RCC 7860 (cell line): ENCODE measurements around the gene OTOF.

Experiments
- DNase-seq: peaks from one replicate; pipeline ENCODE4 v3.0.0-alpha.2; 2015; ENCODE audit warnings: low spot score
- FAIRE-seq: peaks from 2 replicates; lab custom pipeline; 2012; peaks lifted over from hg19 to GRCh38; lab: Jason Lieb, UNC

The OTOF gene

GRCh38 chr2:26477911-26478253, at the start of gene OTOF:
OTOF (minus strand) TSS chr2:26478124.
- FAIRE-seq, result no peak
- no peak for DNase-seq

GRCh38 chr2:26526589-26526988, 48.7 kb upstream of the OTOF start:
- FAIRE-seq (no peak), DNase-seq (no peak)

- DNase-seq (no peak), FAIRE-seq (no peak)
Observed at GRCh38 chr2:26526105-26526504, 48.2 kb upstream of the OTOF start.

- FAIRE-seq (no peak), DNase-seq (no peak)
Observed at GRCh38 chr2:26523750-26524149, 45.8 kb upstream of the OTOF start.

GRCh38 chr2:26522751-26523171, 44.8 kb upstream of the OTOF start:
- no peak for FAIRE-seq
- DNase-seq, result no peak

- DNase-seq (no peak), FAIRE-seq (no peak)
Observed at GRCh38 chr2:26522325-26522724, 44.4 kb upstream of the OTOF start.

GRCh38 chr2:26521913-26522180, 43.9 kb upstream of the OTOF start:
- no peak for FAIRE-seq
- no peak for DNase-seq

- FAIRE-seq, result no peak
- DNase-seq, result no peak
Observed at GRCh38 chr2:26521054-26521912, 43.4 kb upstream of the OTOF start.

GRCh38 chr2:26520148-26520449, 42.2 kb upstream of the OTOF start:
- FAIRE-seq (no peak), DNase-seq (no peak)

GRCh38 chr2:26519396-26520147, 41.6 kb upstream of the OTOF start:
- FAIRE-seq, result no peak

GRCh38 chr2:26516781-26517180, 38.9 kb upstream of the OTOF start:
- no peak for DNase-seq

More at GRCh38 chr2:26519396-26520147, 41.6 kb upstream of the OTOF start:
- DNase-seq, result no peak

GRCh38 chr2:26516246-26516645, 38.3 kb upstream of the OTOF start:
- no peak for FAIRE-seq
- DNase-seq, result no peak

More at GRCh38 chr2:26516781-26517180, 38.9 kb upstream of the OTOF start:
- no peak for FAIRE-seq

- no peak for DNase-seq
- FAIRE-seq, result no peak
Observed at GRCh38 chr2:26515771-26516170, 37.8 kb upstream of the OTOF start.

- FAIRE-seq, result no peak
- no peak for DNase-seq
Observed at GRCh38 chr2:26514045-26514444, 36.1 kb upstream of the OTOF start.

GRCh38 chr2:26513261-26513660, 35.3 kb upstream of the OTOF start:
- FAIRE-seq, result no peak

GRCh38 chr2:26511466-26511865, 33.5 kb upstream of the OTOF start:
- FAIRE-seq (no peak), DNase-seq (no peak)

More at GRCh38 chr2:26513261-26513660, 35.3 kb upstream of the OTOF start:
- no peak for DNase-seq

GRCh38 chr2:26510344-26510973, 32.5 kb upstream of the OTOF start:
- no peak for DNase-seq
- no peak for FAIRE-seq

- no peak for DNase-seq
- no peak for FAIRE-seq
Observed at GRCh38 chr2:26509141-26509540, 31.2 kb upstream of the OTOF start.

- no peak for FAIRE-seq
- DNase-seq, result no peak
Observed at GRCh38 chr2:26507932-26508331, 30.0 kb upstream of the OTOF start.

GRCh38 chr2:26507088-26507487, 29.2 kb upstream of the OTOF start:
- FAIRE-seq, result no peak
- no peak for DNase-seq

GRCh38 chr2:26506279-26506678, 28.4 kb upstream of the OTOF start:
- DNase-seq (no peak), FAIRE-seq (no peak)

- FAIRE-seq (no peak), DNase-seq (no peak)
Observed at GRCh38 chr2:26504002-26504401, 26.1 kb upstream of the OTOF start.
